ENCODE data around the gene CEP170B. TPM values are rescaled to one million over a fixed set of nuclear protein-coding genes. Genes with fewer than 3 reads are reported as not detected.
"Not testable (repeated sequence)": the region's sequence is repeated elsewhere in the genome, so short reads cannot be mapped to it uniquely, and the experiment has no call there.

Gene CEP170B
- total RNA-seq: 10.2 TPM

- no peak for DNase-seq
These were observed at the start of gene CEP170B for GRCh38 chr14:104865081-104865630. CEP170B (plus strand) TSS chr14:104865268; CDS start chr14:104868451, 3,183 bp downstream.

GRCh38 chr14:104816616-104816884, 48.5 kb upstream of the CEP170B start:
- no peak for DNase-seq

GRCh38 chr14:104817930-104818713, 46.9 kb upstream of the CEP170B start:
- DNase-seq: no peak

- DNase-seq: no peak
These were observed 46.3 kb upstream of the CEP170B start for GRCh38 chr14:104818714-104819161.

- no peak for DNase-seq
These were observed 45.7 kb upstream of the CEP170B start for GRCh38 chr14:104819361-104819781.

GRCh38 chr14:104820669-104821228, 44.3 kb upstream of the CEP170B start:
- peak; percentile 25 for DNase-seq

- no peak for DNase-seq
These were observed 43.7 kb upstream of the CEP170B start for GRCh38 chr14:104821229-104821945.

GRCh38 chr14:104821971-104822608, 43.0 kb upstream of the CEP170B start:
- DNase-seq: no peak

GRCh38 chr14:104822821-104823615, 42.0 kb upstream of the CEP170B start:
- no peak for DNase-seq

- DNase-seq: no peak
These were observed 40.6 kb upstream of the CEP170B start for GRCh38 chr14:104824353-104824997.

GRCh38 chr14:104826189-104826860, 38.7 kb upstream of the CEP170B start:
- DNase-seq: peak; percentile 74

GRCh38 chr14:104826861-104827176, 38.2 kb upstream of the CEP170B start:
- DNase-seq: no peak

GRCh38 chr14:104827177-104828055, 37.7 kb upstream of the CEP170B start:
- no peak for DNase-seq

GRCh38 chr14:104830781-104831180, 34.3 kb upstream of the CEP170B start:
- no peak for DNase-seq

- not testable (repeated sequence) for DNase-seq
These were observed 28.7 kb upstream of the CEP170B start for GRCh38 chr14:104836171-104836935.

GRCh38 chr14:104841730-104842129, 23.3 kb upstream of the CEP170B start:
- no peak for DNase-seq

- DNase-seq: no peak
These were observed 22.1 kb upstream of the CEP170B start for GRCh38 chr14:104843006-104843405.

GRCh38 chr14:104843442-104844305, 21.4 kb upstream of the CEP170B start:
- no peak for DNase-seq

Measured in skin of body (tissue), 2 donors.